Measurements from ENCODE around the gene SPDYE1. TPM values are rescaled to one million over a fixed set of nuclear protein-coding genes. Genes with fewer than 3 reads are reported as not detected.

SPDYE1 gene
- total and polyA plus RNA-seq, 2 of the 13 experiments (the other 11 are each of a cell fraction or from before 2014, with no cell fraction given): not detected

GRCh38 chr7:44044315-44045225, 46.9 kb downstream of the SPDYE1 start, which contains the start of gene DBNL (continued):
- TF ChIP-seq AKNA (CRISPR knock-in tag; IDR thresholded peaks at IDR 0.05; ENCODE audit: borderline replicate concordance) (no peak), MBNL3 (CRISPR knock-in tag; conservative IDR thresholded peaks at IDR 0.05) (no peak), ETS1 (CRISPR knock-in tag; IDR thresholded peaks at IDR 0.05) (0 out of 2 replicates have a peak, but pooled peaks have one; percentile 88), ZNF383 (CRISPR knock-in tag; IDR thresholded peaks at IDR 0.05; ENCODE audit: borderline replicate concordance) (no peak; the same call in 1 of the 2 replicates), ZFP36L1 (CRISPR knock-in tag; IDR thresholded peaks at IDR 0.05) (no peak), RFXANK (CRISPR knock-in tag; IDR thresholded peaks at IDR 0.05) (no peak), ZNF552 (CRISPR knock-in tag; IDR thresholded peaks at IDR 0.05; ENCODE audit: borderline replicate concordance) (no peak), ZBTB10 (CRISPR knock-in tag; IDR thresholded peaks at IDR 0.05; ENCODE audit: borderline replicate concordance) (no peak), ZSCAN22 (CRISPR knock-in tag; IDR thresholded peaks at IDR 0.05) (no peak)
- TF ChIP-seq, protein P1, sequence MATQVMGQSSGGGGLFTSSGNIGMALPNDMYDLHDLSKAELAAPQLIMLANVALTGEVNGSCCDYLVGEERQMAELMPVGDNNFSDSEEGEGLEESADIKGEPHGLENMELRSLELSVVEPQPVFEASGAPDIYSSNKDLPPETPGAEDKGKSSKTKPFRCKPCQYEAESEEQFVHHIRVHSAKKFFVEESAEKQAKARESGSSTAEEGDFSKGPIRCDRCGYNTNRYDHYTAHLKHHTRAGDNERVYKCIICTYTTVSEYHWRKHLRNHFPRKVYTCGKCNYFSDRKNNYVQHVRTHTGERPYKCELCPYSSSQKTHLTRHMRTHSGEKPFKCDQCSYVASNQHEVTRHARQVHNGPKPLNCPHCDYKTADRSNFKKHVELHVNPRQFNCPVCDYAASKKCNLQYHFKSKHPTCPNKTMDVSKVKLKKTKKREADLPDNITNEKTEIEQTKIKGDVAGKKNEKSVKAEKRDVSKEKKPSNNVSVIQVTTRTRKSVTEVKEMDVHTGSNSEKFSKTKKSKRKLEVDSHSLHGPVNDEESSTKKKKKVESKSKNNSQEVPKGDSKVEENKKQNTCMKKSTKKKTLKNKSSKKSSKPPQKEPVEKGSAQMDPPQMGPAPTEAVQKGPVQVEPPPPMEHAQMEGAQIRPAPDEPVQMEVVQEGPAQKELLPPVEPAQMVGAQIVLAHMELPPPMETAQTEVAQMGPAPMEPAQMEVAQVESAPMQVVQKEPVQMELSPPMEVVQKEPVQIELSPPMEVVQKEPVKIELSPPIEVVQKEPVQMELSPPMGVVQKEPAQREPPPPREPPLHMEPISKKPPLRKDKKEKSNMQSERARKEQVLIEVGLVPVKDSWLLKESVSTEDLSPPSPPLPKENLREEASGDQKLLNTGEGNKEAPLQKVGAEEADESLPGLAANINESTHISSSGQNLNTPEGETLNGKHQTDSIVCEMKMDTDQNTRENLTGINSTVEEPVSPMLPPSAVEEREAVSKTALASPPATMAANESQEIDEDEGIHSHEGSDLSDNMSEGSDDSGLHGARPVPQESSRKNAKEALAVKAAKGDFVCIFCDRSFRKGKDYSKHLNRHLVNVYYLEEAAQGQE (IDR thresholded peaks at IDR 0.05; ENCODE audit: borderline replicate concordance in 1 of 2, low read depth in 1 of 2, low read length in 2 of 2): no peak; a peak in 1 of 4 replicates
